Epithelial cell of esophagus (primary cell): ENCODE data around the gene ATXN1.

Source experiments
- DNase-seq: peaks from one replicate; pipeline ENCODE4 v3.0.0; 2010; ENCODE audit warnings: low read depth
- H3K4me3 ChIP-seq: 2 replicates; pipeline ENCODE4 v1.5.1; 2011; ENCODE audit warnings: mild to moderate bottlenecking, low read length, control low read depth
- TF ChIP-seq, protein P1 (sequence below): IDR thresholded peaks from 2 replicates; pipeline ENCODE4 v1.5.1; 2011; ENCODE audit warnings: low read depth, mild to moderate bottlenecking, low read length, control low read depth, inconsistent platforms; ENCODE audit not compliant: insufficient read depth; ENCODE audit errors: missing control alignments

The ATXN1 gene

DNA sequence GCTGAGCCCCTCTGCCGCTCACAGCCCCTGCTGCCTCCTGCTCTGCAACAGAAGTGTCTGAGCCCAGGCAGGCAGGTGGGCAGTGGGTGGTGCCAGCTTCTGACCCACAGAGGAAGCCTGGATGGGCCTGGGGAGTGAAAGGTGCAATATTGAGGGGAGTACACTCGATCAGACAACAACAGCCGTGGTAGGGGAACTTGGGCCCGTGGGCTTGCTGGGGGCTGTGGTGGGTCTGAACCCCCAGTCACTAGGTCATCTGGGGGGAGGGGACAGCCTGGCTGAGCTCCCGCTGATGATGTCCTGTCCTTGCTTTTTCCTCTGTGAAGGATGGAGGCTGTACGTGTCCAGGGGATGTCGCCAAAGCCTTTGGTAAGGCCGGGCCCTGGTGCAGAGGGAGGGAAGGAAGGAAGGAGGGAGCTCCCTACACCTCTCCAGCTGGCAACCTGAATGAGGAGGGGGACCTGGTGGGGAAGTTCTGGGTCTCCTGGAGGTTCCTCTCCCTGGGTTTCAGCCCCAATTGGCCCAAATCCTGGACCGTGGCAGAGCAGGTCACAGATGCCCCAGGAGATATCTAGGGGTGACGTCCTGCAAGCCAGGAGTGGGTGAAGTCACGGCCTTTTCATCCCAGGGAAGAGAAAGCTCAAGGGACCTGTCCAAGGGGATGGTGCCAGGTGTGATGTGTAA lies 475.7 kb downstream of the ATXN1 start:
- no peak for DNase-seq
- TF ChIP-seq, protein P1, sequence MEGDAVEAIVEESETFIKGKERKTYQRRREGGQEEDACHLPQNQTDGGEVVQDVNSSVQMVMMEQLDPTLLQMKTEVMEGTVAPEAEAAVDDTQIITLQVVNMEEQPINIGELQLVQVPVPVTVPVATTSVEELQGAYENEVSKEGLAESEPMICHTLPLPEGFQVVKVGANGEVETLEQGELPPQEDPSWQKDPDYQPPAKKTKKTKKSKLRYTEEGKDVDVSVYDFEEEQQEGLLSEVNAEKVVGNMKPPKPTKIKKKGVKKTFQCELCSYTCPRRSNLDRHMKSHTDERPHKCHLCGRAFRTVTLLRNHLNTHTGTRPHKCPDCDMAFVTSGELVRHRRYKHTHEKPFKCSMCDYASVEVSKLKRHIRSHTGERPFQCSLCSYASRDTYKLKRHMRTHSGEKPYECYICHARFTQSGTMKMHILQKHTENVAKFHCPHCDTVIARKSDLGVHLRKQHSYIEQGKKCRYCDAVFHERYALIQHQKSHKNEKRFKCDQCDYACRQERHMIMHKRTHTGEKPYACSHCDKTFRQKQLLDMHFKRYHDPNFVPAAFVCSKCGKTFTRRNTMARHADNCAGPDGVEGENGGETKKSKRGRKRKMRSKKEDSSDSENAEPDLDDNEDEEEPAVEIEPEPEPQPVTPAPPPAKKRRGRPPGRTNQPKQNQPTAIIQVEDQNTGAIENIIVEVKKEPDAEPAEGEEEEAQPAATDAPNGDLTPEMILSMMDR, result no peak
- no peak overlapping the region for H3K4me3 ChIP-seq

DNA sequence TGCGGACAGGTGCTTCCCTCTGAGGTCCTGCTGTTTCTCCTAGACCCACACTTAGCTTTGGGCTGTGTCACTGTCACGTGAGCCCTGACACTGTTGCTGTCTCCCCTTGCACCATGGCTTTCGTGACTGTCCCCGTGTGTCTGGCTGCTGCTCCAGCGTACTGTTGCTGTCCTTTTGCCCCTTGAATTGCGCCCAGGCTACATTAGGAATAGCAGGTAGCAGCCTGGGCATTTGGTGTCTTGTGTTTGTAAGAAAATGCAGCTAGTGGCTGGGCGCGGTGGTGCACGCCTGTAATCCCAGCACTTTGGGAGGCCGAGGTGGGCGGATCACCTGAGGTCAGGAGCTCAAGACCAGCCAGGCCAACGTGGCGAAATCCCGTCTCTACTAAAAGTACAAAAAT lies 476.8 kb downstream of the ATXN1 start:
- TF ChIP-seq, protein P1, result no peak

DNA sequence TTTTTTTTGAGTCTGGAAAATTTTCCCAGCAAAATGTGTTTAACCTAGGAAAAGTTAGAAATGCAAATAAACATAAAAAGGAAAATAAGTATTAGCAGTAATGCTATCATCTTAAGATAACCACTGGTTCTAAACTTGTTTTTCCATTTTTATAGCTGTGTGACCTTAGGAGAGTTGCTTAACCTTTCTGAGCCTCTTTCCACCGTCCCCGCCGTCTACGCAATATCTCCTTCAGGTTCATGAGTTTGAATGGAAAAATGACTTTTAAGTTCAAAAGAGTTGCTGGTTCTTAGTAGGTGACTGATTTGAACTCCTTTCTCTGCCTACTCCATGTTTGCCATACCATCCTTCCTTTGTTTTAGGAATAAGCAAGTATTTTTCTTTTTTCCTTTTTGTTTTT lies 478.9 kb downstream of the ATXN1 start:
- no peak for DNase-seq
- no peak overlapping the region for H3K4me3 ChIP-seq
- TF ChIP-seq, protein P1, result no peak

More for the DNA sequence above, 476.8 kb downstream of the ATXN1 start:
- no peak overlapping the region for H3K4me3 ChIP-seq
- no peak for DNase-seq

DNA sequence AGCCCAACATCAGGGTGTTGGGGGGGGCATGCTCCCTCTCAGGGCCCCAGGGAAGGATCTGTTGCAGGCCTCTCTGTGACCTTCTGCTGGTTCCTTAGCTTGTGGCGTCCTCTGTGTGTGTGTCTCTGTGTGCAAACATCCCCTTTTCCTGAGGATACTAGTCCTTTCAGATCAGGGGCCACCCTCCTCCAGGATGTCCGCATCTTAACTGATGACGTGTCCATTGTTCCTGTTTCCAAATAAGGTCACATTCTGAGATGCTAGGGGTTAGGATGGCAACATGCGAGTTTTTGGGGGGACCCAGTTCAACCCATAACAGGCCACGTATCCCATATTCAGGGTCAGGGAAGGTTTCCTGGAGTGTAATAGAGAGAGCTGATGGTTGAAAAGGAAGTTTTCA lies 482.0 kb downstream of the ATXN1 start:
- no peak overlapping the region for H3K4me3 ChIP-seq
- TF ChIP-seq, protein P1, result no peak
- DNase-seq, result no peak

DNA sequence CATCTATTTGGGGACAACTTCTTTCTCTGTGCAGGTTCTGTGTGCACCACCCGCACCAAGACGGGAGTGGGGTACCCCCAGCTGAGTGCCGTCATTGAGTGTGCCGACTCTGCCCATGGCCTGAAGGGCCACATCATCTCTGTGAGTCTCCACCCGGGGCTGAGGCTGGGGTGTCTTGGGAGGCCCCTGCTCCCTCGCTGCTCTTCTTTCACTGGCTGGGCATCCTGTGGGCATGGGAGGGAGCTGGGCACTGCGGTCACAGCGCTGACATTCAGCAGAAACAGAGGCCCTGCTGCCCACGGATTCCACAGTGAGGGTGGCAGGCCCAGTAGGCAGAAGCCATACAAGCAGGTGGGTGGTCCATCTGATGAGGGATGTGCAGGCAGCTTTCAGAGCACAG lies 482.5 kb downstream of the ATXN1 start:
- H3K4me3 ChIP-seq, result no peak overlapping the region
- TF ChIP-seq, protein P1, result no peak
- DNase-seq, result no peak

DNA sequence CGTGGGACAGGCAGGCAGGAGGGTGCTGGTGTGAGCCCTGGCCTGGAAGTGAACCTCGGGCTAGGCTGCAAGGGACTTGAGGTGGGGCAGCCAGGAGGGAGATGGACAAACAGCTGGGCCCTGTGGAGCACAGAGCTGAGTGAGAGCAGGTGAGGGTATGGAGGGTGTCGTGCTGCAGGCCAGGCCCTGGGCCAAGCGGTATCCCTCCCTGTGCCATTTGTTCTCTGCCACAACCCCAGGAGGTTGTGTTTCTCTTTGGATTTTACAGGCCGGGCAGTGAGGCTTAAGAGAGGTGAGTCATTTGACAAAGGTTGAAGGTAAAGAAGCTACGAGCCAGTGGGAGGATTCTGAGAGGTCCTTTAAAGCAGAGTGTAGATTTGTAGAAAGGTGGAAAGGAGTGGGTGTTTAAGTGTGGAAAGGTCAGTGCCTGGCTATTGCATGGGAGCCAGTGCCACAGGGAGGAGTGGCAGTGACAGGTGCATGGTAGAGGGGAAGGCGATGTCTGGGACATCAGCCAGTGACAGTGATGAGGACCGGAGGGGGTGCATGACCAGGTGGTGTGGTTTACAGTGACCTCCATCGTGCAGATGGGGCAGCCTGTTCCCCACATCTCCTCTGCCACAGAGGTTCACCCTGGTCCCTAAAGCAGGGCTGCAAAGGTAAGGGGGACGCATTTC lies 483.1 kb downstream of the ATXN1 start:
- TF ChIP-seq, protein P1, result no peak
- DNase-seq, result peak; percentile 24
- no peak overlapping the region for H3K4me3 ChIP-seq
